ENCODE measurements around the gene RASAL1. TPM values are rescaled to one million over a fixed set of nuclear protein-coding genes. Genes with fewer than 3 reads are reported as not detected.

The RASAL1 gene
- total and polyA plus RNA-seq, 2 donors (not counting 1 experiment from before 2014, with no cell fraction given): 0.10 to 11.0 TPM

GRCh38 chr12:113070117-113070906 is 65.2 kb downstream of the RASAL1 start:
- peak overlapping the region; percentile 33 for H3K9ac ChIP-seq (ENCODE audit: low read length)
- DNase-seq (peak; percentile 93), ATAC-seq (ENCODE audit: low read depth) (peak; percentile 46)
- H3K27ac Mint-ChIP-seq: peak overlapping the region; percentile 90
- no peak overlapping the region for H2AFZ ChIP-seq (ENCODE audit: insufficient read depth, low read depth, low read length, poor library complexity, severe bottlenecking)
- peaks cover 94% of the 10 kb centered on the region for H3K4me1 Mint-ChIP-seq
- intact Hi-C loops (cut with micrococcal nuclease): no loop called here
- ChIA-PET POLR2A (interaction anchor here (0.5 to 0.6 kb wide), 2 partner anchors 38 to 78 kb away, joined by 4 to 5 read pairs; no protein-coding TSS in a partner anchor), CTCF (interaction anchor here (1.1 to 6.7 kb wide), 7 partner anchors 8 to 104 kb away, joined by 3 to 59 read pairs (median 4); no protein-coding TSS in a partner anchor)
- H3K4me1 ChIP-seq (ENCODE audit: control insufficient read depth in 2 of 2, insufficient read depth in 2 of 2, low read length in 2 of 2): peaks cover 98 to 100% of the 10 kb centered on the region in 2 donors
- no peaks in the 10 kb centered on the region for H3K9me3 ChIP-seq (ENCODE audit: control extremely low read depth in 1 of 3, control insufficient read depth in 2 of 3, insufficient read depth in 1 of 3, low read length in 2 of 3)
- no peaks in the 10 kb centered on the region for H3K27me3 Mint-ChIP-seq
- peak overlapping the region; percentile 73 for H3K4me3 Mint-ChIP-seq
- peak overlapping the region; percentile 68 for H3K4me2 ChIP-seq (replicated peaks; ENCODE audit: low read depth, low read length, poor library complexity, severe bottlenecking)
- H3K36me3 ChIP-seq (replicated peaks in 1 of 2; ENCODE audit: control extremely low read depth in 1 of 2, control insufficient read depth in 1 of 2, extremely low read depth in 1 of 2, insufficient read depth in 2 of 2, low read length in 1 of 2): peaks cover 1 to 3% of the 10 kb centered on the region in 2 experiments
- peak overlapping the region; percentile 92 to 96 for H3K27ac ChIP-seq (ENCODE audit: low read length in 2 of 2)
- peak overlapping the region in 1 of 5 experiments; percentile 15 for H3K4me3 ChIP-seq (ENCODE audit: control extremely low read depth in 1 of 5, extremely low read depth in 1 of 5, insufficient read depth in 1 of 5, low read depth in 2 of 5, low read length in 4 of 5)
- H4K20me1 ChIP-seq (ENCODE audit: control insufficient read depth, insufficient read depth, low read length, poor library complexity, severe bottlenecking): peaks cover 13% of the 10 kb centered on the region
- no peaks in the 10 kb centered on the region for H3K27me3 ChIP-seq (replicated peaks in 1 of 4; ENCODE audit: control extremely low read depth in 1 of 4, control insufficient read depth in 3 of 4, insufficient read depth in 4 of 4, low read length in 3 of 4)
- no peaks in the 10 kb centered on the region for H3K9me3 Mint-ChIP-seq (ENCODE audit: insufficient read depth)
- TF ChIP-seq CTCF (IDR thresholded peaks at IDR 0.05): no peak
- no peak for TF ChIP-seq EZH2 (IDR thresholded peaks at IDR 0.05; ENCODE audit: borderline replicate concordance, insufficient read depth, low read depth, low read length, poor library complexity, severe bottlenecking)
- WGBS (ENCODE audit: insufficient coverage): 34% methylated on average over 14 of the region's 15 CpGs
- peaks cover 89% of the 10 kb centered on the region for H3K79me2 ChIP-seq (ENCODE audit: control insufficient read depth, insufficient read depth, low read length)

- H3K36me3 ChIP-seq (replicated peaks in 1 of 2; ENCODE audit: control extremely low read depth in 1 of 2, control insufficient read depth in 1 of 2, extremely low read depth in 1 of 2, insufficient read depth in 2 of 2, low read length in 1 of 2): peaks cover 1 to 3% of the 10 kb centered on the region in 2 experiments
- H3K4me3 Mint-ChIP-seq: peak overlapping the region; percentile 73
- intact Hi-C loops (cut with micrococcal nuclease): no loop called here
- H3K4me1 Mint-ChIP-seq: peaks cover 94% of the 10 kb centered on the region
- H3K27me3 Mint-ChIP-seq: no peaks in the 10 kb centered on the region
- TF ChIP-seq EZH2 (IDR thresholded peaks at IDR 0.05; ENCODE audit: borderline replicate concordance, insufficient read depth, low read depth, low read length, poor library complexity, severe bottlenecking): no peak
- no peak for TF ChIP-seq CTCF (IDR thresholded peaks at IDR 0.05)
- peak overlapping the region; percentile 90 for H3K27ac Mint-ChIP-seq
- peaks cover 19% of the 10 kb centered on the region for H4K20me1 ChIP-seq (ENCODE audit: control insufficient read depth, insufficient read depth, low read length, poor library complexity, severe bottlenecking)
- peak overlapping the region; percentile 92 to 96 for H3K27ac ChIP-seq (ENCODE audit: low read length in 2 of 2)
- peak overlapping the region; percentile 68 for H3K4me2 ChIP-seq (replicated peaks; ENCODE audit: low read depth, low read length, poor library complexity, severe bottlenecking)
- no peaks in the 10 kb centered on the region for H3K9me3 Mint-ChIP-seq (ENCODE audit: insufficient read depth)
- DNase-seq (no peak), ATAC-seq (ENCODE audit: low read depth) (no peak)
- peaks cover 100% of the 10 kb centered on the region in 2 donors for H3K4me1 ChIP-seq (ENCODE audit: control insufficient read depth in 2 of 2, insufficient read depth in 2 of 2, low read length in 2 of 2)
- H3K4me3 ChIP-seq (ENCODE audit: control extremely low read depth in 1 of 5, extremely low read depth in 1 of 5, insufficient read depth in 1 of 5, low read depth in 2 of 5, low read length in 4 of 5): peak overlapping the region in 1 of 5 experiments; percentile 15
- 74% methylated on average over 5 of the region's 6 CpGs for WGBS (ENCODE audit: insufficient coverage)
- H3K9me3 ChIP-seq (ENCODE audit: control extremely low read depth in 1 of 3, control insufficient read depth in 2 of 3, insufficient read depth in 1 of 3, low read length in 2 of 3): no peaks in the 10 kb centered on the region
- H3K79me2 ChIP-seq (ENCODE audit: control insufficient read depth, insufficient read depth, low read length): peaks cover 93% of the 10 kb centered on the region
- H3K27me3 ChIP-seq (replicated peaks in 1 of 4; ENCODE audit: control extremely low read depth in 1 of 4, control insufficient read depth in 3 of 4, insufficient read depth in 4 of 4, low read length in 3 of 4): no peaks in the 10 kb centered on the region
- H2AFZ ChIP-seq (ENCODE audit: insufficient read depth, low read depth, low read length, poor library complexity, severe bottlenecking): no peak overlapping the region
- CTCF ChIA-PET: interaction anchor here (1.1 to 6.7 kb wide), 6 partner anchors 12 to 104 kb away, joined by 3 to 59 read pairs (median 6); no protein-coding TSS in a partner anchor
- POLR2A ChIA-PET: no interaction called here
- H3K9ac ChIP-seq (ENCODE audit: low read length): peak overlapping the region; percentile 33
These were observed 65.8 kb downstream of the RASAL1 start for GRCh38 chr12:113069751-113070116.
